ENCODE results near the gene TMBIM6.
"Not testable (repeated sequence)": the region's sequence is repeated elsewhere in the genome, so short reads cannot be mapped to it uniquely, and the experiment has no call there.

TMBIM6 gene

GRCh38 chr12:49777800-49778748, 36.7 kb downstream of the TMBIM6 start:
- peak; percentile 37 for DNase-seq

- DNase-seq = no peak
Observed at GRCh38 chr12:49779581-49779980, 38.2 kb downstream of the TMBIM6 start.

- not testable (repeated sequence) for DNase-seq
Observed at GRCh38 chr12:49780914-49781313, 39.6 kb downstream of the TMBIM6 start.

DNA sequence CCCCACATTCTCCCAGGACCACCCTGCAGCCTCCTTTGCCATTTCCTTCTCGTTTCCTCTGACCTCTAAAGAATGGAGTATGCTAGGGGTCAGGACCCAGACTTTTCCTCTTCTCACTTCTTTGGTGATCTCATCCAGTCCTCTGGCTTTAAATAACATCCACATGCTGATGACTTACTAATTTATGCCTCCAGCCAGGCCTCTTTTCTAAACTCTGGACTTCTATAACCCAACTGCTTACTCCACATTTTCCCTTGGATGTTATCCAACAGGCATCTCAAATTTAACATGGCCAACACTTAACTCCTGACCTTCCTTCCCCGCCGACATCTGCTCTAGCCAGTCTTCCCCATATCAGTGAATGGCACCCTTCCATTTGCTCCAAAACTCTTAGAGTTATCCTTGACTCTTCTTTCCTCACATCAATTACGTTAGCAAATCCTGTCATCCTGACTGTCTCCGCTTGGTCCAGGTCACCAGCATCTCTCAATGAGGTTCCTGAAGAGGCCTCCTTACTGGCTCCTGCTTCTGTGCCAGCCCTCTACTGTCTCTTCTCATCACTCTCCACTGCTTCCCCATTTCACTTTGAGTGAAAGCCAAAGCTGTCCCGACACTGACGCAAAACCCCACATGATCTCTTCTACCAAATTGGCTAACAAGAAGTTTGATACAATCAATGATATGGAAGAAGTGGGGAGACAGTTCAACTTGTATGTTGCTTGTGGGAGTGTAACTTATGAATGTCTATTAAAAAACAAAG, 42.7 kb downstream of the TMBIM6 start:
- no peak for DNase-seq

- DNase-seq = no peak
Observed at GRCh38 chr12:49784756-49785409, 43.5 kb downstream of the TMBIM6 start.

DNA sequence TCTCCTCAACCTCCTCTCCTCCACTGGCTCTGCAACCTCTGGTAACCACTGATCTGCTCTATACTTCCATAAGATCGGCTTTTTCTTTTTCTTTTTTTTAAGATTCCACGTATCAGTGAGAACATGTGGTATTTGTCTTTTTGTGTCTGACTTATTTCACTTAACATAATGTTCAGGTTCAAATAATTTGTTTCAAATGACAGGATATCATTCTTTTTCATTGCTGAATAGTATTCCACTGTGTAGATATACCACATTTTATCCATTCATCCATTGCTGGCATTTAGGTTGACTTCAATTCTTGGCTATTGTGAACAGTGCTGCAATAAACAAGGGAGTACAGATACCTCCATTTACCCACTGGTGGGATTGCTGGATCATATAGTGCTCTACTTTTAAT, 46.3 kb downstream of the TMBIM6 start:
- no peak for DNase-seq

- no peak for DNase-seq
Observed at GRCh38 chr12:49789992-49790391, 48.6 kb downstream of the TMBIM6 start.

DNA sequence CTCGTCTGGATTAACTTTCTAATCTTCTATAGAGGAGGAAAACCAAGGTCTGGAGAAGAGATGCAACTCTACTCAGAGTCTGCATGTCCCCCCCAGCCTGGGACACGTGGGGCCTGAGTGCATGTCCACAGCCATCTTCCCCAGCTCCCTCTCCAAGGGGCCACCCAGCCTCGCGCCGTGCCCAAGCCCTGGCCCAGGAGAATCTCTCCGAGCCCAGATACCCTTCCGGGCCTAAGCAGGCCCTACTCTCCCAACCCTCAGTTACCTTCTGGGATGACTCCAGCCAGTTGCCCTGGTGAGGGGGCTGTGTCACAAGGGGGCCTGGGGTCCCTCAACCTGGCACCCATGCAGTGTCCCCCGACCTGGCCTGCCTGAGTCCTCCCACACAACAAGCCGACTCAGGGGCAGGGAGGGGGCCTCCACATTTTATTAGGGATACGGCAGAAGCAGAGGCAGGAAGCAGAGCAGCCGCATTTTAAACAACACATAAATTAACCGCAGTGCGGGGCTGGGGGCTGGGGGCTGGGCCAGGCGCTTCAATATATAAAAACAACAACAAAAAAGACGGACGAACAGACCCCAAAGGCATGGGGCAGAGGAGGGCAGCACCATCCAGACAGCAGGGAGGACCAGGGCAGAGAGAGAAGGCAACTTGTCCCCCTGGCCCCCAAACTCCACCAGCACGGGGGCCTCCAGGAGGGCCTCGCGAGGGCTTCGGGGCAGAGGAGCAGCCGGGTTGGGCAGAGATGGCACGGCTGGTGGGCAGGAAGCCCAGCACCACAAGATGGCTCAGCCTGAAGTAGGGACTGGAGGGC, 49.6 kb downstream of the TMBIM6 start:
- no peak for DNase-seq

DNA sequence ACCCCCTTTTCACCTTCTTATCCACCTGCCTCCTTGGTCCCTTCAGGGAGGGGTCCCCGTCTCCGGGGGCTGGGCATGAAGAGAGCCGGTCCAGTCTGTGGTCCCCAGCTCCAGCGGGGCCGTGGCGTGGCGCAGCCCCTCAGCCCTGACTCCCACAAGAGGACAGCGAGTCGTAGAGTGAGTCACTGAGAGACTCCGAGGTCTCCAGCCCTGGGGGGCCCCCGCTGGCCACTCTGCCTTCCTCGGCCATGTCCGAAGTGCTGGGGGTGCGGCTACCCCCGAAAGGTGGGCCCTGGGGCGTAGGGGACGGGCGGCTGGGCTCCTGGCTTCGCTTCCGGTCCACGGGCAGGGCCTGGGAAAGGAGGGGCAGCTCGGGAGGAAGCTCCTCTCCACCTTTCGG, 50.3 kb downstream of the TMBIM6 start:
- no peak for DNase-seq

DNA sequence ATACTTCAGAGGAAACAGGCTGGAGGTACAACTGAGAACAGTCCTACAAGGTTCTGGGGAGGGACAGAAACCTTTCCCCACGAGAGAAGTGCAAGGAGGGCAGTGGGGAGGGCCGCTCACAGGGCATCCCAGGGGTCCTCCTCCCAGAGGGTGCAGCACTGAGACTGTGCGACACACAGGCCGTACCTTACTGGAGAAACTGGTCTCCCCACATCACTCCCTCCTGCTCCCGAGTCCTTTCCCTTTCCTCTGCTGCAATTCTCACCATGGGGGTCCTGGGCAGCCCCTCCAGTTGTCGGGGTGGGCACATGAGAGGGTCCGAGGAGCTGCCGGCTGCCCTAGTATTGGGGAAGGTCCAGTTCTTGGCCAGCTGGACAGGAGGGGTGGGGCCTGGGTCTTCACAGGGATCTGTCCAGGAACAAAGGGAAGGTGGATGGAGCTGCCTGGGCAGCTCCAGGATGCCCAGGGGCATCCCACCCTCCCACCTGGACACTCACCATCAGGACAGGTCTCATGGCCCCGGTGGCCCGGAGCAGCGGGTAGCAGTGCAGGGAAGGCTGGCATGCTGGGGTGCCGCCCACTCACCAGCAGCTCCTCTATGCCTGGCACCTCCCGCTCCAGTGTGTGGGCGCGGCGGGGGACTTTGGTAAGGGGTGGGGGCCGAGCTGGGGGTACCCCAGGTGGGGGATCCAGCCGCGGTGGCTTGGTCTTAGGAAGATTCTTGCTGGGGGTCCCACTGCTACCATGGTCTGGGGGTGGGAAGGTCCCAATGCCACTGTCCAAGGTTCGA, 51.0 kb downstream of the TMBIM6 start:
- no peak for DNase-seq

DNA sequence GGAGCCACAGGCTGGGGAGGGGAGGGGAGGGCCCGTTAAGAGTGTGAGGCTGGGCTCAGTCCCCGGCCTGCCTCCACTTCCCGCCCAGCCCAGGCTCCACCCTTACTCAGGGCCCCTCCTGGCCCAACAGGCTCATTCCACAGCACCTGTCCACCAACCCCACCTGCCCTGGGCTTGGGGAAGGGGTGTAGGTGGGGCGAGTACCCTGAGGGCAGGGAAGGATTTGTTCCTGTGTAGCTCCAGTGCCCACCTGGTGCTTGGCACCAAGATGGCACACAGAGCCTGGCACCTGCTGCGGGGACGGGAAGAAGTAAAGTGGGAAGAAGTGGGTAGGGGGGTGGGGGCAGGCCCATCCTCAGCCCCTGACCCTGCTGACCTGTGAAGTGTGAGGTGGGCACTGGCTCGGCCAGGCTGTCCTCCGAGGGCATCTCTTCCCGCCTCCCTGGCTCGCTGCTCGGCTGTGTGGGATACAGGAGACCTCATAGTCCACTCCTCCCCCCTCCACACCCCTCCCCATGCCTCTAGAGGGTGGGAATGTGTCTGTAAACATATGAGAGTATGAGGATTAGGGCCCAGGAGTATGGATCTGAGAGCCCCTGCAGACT, 51.7 kb downstream of the TMBIM6 start:
- DNase-seq = no peak

GRCh38 chr12:49793620-49794019, 52.3 kb downstream of the TMBIM6 start:
- DNase-seq = no peak

- DNase-seq = no peak
Observed at GRCh38 chr12:49794021-49794420, 52.7 kb downstream of the TMBIM6 start.

DNA sequence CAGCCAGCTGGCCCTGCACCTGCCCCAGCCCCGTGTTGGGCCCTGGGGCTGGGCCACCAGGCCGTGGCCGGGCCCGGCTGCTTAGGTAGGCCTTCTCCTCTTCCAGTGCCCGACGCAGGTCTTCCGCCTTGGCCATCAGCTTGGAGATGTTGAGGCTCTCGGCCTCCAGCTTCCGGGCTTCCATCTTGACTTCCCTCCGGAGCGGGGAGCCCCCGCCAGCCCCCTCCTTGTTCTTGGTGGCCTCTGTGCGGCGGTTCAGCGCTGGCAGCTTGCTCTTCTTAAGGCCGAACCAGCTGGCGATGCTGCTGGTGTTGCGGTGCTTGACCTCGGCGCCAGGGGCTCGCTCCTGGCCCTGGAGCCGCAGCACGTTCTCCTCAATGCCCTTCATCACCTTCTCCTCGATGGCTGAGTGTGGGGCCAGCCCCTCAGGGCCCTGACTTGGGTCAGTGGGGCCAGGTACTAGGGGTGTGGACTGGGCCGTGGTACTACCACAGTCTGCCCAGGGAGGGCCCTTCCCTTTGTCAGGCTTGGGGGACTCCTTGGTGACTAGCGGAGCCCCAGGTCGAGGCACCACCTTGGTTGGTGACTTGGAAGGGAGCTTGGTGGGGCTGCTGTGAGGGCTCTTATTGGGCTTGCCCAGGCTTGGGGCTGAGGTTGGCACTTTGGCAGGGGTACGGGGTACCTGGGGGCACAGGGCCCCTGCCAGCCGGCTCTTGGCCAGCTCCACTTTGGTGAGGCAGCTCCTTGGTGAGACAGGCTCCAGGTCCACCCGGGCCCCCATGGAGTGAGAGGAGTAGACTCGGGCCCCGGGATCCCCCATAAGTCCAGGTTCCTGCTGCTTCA, 53.7 kb downstream of the TMBIM6 start:
- no peak for DNase-seq

GRCh38 chr12:49795654-49796105, 54.3 kb downstream of the TMBIM6 start:
- no peak for DNase-seq

DNA sequence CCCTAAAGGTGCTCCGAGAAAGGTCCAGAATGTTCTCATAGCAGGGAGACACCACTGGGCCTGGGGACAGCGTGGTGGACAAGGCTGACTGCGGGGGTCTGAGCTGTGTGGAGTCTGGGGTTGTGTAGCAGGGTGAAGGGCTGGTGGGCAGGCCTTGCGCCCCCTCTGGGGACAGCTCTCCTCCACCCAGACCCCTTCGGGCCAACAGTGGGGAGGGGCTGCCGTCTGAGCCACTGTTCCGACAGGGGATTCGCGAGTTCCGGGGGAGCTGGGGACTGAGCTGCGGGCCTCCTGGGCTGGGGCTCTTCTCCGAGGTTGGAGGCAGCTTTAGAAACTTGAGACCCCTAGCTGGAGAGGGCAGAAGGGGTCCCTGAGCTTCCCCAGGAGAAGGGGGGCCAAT, 54.8 kb downstream of the TMBIM6 start:
- no peak for DNase-seq

DNA sequence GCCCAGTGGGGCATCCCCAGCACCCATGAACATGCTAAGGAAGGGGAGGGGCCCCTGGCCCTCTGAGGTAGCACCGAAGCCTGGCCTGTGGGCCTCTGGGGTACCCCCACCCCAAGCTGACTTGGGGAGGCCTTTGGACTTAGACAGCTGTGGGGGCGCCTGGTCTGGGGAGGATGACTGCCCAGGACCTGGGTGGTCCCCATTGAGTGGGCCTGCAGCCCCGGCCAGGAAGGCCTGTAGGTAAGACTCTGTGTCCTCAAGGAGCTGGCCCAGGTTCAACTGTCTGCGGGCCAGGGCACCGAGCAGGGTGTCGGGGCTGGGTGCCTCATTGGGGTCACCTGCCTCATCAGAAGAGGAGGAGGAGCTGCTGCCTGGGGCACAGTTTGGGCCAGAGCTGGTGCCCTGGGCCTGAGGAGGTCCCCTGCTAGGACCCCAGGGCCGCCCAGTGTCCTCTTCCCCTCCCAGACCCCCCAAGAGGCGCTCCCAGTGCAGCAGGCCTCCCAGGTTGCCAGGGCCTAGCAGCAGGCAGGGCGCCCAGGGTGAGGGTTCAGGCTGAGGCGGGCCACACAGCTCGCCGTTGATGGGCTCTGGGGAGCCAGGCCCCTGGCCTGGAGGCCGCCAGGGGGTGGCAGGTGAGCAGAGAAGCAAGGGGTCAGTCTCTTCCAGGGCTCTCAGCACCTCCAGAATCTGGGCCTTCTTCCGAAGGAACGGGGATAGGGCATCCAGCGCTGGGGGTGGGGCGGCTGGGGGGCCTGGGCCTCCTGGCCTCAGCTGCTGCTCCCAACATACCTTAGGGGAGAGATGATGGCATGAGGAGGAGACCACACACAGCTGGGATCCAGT, 55.5 kb downstream of the TMBIM6 start:
- no peak for DNase-seq

DNA sequence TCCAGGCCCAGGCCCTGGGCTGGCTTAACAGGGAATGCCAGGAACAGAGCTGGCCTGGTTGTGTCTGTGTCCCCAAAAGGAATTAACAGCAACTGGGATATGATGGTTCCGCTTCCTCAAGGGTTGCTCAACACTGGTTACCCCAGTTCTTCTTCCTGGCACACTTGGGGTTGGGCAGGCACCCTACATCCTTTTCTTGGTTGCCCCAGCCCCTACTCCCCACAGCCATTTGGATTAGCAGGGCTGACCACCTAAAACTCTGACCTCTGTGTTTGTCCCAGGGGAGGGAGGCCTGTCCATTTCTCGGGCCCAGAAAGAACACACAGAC, 56.1 kb downstream of the TMBIM6 start:
- DNase-seq = no peak

DNA sequence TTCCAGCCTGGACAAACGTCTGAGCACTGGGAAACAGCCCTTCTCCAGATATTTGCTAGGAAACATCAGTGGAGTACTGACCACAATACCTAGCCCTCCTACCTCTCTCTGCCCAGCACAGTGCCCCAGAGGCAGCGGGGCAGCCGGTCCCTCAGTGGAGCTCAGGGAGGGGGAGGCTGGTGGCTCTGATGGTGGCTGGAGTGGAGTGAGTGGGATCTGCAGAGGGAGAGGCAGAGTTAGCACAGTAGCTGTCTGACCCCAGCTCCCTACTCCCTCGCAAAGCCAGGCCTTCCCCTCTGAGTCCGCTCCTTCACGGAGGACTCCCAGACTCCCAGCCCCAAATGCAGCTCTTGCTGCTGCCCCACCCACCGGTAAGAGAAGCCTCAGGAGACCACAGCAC, 56.9 kb downstream of the TMBIM6 start:
- DNase-seq = no peak

DNA sequence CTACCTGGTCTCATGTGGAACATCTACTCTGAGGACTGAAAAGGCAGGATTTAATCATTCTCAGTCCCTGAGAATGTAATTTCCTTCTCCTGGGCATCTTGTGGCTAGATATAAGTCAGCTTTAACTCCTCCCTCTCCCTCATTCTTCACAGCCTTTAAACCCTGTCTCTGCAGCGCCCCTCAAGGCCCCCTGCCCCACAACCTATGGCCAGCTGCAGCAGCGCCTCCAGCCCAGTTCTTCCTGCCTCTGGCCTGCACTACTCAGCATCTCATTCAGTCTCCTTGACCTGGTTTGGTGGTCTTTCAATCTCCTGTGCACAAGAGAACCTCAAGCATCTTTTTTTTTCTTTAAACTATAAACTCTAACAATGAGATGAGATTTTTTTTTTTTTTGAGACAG, 57.6 kb downstream of the TMBIM6 start:
- no peak for DNase-seq
